Gastroesophageal sphincter (tissue), 4 donors: ENCODE measurements around the gene KRT85. TPM values are rescaled to one million over a fixed set of nuclear protein-coding genes. Genes with fewer than 3 reads are reported as not detected.
"Not testable (repeated sequence)": the region's sequence is repeated elsewhere in the genome, so short reads cannot be mapped to it uniquely, and the experiment has no call there.

Experiments used
- ATAC-seq: fragments of 150-250 bp; one replicate; pipeline ENCODE4 v1.9.1; 2016; ENCODE audit warnings: mild to moderate bottlenecking, moderate library complexity
- H3K27ac ChIP-seq, 4 donors: fragments of 200-600 bp; sonication (generic) in 3 of 4; 1 replicate in 3 of 4; 2 replicates in 1 of 4; pipeline ENCODE4 v1.5.1; 2016 to 2019
- H3K27me3 ChIP-seq: fragments of 200-600 bp; sonication (generic); one replicate; pipeline ENCODE4 v1.5.1; 2019
- H3K36me3 ChIP-seq, 2 donors: fragments of 200-600 bp; sonication (generic); one replicate each; pipeline ENCODE4 v1.5.1; 2019; ENCODE audit warnings: control low read depth in 1 of 2
- H3K4me1 ChIP-seq, 3 donors: fragments of 200-600 bp; sonication (generic); 1 replicate in 2 of 3; 2 replicates in 1 of 3; pipeline ENCODE4 v1.5.1; 2016 to 2019; ENCODE audit warnings: control low read depth in 2 of 3
- H3K4me3 ChIP-seq, 2 donors: fragments of 200-600 bp; sonication (generic); one replicate each; pipeline ENCODE4 v1.5.1; 2019; ENCODE audit warnings: mild to moderate bottlenecking in 1 of 2, moderate library complexity in 1 of 2
- H3K9me3 ChIP-seq, 3 donors: fragments of 200-600 bp; sonication (generic); one replicate each; pipeline ENCODE4 v1.5.1; 2017 to 2019; ENCODE audit warnings: control low read depth in 2 of 3
- EP300 ChIP-seq: sonication (generic); formaldehyde crosslinking; IDR thresholded peaks from one replicate; pipeline ENCODE4 v1.6.1; 2017; ENCODE audit warnings: antibody characterized with exemption, mild to moderate bottlenecking
- POLR2A ChIP-seq, 2 donors: fragments of 450-650 bp; IDR thresholded peaks; one replicate each; pipeline ENCODE4 v1.6.1; 2017; ENCODE audit warnings: antibody characterized with exemption in 2 of 2, mild to moderate bottlenecking in 2 of 2, moderate library complexity in 1 of 2
- POLR2AphosphoS5 ChIP-seq: sonication (generic); formaldehyde crosslinking; IDR thresholded peaks from one replicate; pipeline ENCODE4 v1.6.1; 2017; ENCODE audit warnings: antibody characterized with exemption
- WGBS, 2 donors: methylation state at CpG; one replicate each; pipeline ENCODE4 v1.1.5; 2018; ENCODE audit warnings: low coverage in 1 of 2; 5-methylcytosine and 5-hydroxymethylcytosine counted together
- total RNA-seq, 4 donors: library from RNA; depleted of rRNA; stranded (reverse); fragments of >200 nt; gene quantifications; one replicate each; pipeline ENCODE4 v1.1.0, GENCODE V29; 2016
- TF ChIP-seq, protein P1 (sequence below), 4 experiments: fragments of 200-600 bp in 2 of 4; fragments of 450-650 bp in 2 of 4; sonication (generic) in 1 of 4; IDR thresholded peaks; one replicate each; pipeline ENCODE4 v1.5.1; 2017 to 2019; ENCODE audit warnings: antibody characterized with exemption in 4 of 4, mild to moderate bottlenecking in 2 of 4, moderate library complexity in 2 of 4

Gene KRT85
- total RNA-seq, 4 donors from 2014 or later = not detected

DNA sequence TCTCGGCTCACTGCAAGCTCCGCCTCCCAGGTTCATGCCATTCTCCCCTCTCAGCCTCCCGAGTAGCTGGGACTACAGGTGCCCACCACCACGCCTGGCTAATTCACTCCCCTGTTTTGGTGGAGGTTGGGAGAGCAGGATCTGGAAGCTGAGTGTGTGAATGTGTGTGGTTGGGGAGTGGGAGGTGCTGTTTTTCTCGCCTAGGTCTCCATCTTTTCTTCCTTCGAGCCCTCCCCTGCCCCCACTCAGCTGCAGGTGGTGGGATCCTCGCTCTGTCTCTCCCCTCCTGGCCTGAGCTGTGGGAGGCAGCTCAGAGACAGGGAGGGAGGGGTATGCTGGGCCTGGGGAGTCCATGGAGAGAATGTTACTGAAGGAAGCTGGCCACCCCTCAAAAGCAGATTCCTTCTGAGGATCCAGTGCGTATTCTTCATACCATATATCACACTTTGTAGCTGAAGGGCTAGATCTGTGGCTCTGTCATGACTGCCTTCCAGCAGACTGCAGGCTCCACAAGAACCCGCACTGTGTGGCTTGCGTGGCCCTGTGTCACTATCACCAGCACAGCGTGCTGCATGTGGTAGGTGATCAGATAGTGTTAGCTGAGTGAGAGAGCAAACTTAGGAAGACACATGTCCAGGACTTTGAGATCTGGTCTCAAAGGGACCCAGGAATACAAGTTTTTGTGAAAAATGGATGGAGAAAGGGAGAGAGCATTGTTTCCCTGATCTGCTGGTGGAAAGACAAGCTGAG is 48.9 kb downstream of the KRT85 start:
- TF ChIP-seq EP300 (no peak), POLR2A (IDR thresholded peaks at IDR 0.05) (no peak), POLR2AphosphoS5 (no peak)
- TF ChIP-seq, protein P1, sequence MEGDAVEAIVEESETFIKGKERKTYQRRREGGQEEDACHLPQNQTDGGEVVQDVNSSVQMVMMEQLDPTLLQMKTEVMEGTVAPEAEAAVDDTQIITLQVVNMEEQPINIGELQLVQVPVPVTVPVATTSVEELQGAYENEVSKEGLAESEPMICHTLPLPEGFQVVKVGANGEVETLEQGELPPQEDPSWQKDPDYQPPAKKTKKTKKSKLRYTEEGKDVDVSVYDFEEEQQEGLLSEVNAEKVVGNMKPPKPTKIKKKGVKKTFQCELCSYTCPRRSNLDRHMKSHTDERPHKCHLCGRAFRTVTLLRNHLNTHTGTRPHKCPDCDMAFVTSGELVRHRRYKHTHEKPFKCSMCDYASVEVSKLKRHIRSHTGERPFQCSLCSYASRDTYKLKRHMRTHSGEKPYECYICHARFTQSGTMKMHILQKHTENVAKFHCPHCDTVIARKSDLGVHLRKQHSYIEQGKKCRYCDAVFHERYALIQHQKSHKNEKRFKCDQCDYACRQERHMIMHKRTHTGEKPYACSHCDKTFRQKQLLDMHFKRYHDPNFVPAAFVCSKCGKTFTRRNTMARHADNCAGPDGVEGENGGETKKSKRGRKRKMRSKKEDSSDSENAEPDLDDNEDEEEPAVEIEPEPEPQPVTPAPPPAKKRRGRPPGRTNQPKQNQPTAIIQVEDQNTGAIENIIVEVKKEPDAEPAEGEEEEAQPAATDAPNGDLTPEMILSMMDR (IDR thresholded peaks at IDR 0.05) = no peak
- Histone ChIP-seq H3K36me3 (no peaks in the 10 kb centered on the region), H3K4me3 (no peak overlapping the region), H3K27me3 (peaks cover 46% of the 10 kb centered on the region), H3K27ac (no peak overlapping the region), H3K4me1 (no peaks in the 10 kb centered on the region), H3K9me3 (no peaks in the 10 kb centered on the region)
- ATAC-seq = no peak
- WGBS, 2 donors = 0 to 91% methylated on average over 1 to 5 of the region's 11 CpGs

DNA sequence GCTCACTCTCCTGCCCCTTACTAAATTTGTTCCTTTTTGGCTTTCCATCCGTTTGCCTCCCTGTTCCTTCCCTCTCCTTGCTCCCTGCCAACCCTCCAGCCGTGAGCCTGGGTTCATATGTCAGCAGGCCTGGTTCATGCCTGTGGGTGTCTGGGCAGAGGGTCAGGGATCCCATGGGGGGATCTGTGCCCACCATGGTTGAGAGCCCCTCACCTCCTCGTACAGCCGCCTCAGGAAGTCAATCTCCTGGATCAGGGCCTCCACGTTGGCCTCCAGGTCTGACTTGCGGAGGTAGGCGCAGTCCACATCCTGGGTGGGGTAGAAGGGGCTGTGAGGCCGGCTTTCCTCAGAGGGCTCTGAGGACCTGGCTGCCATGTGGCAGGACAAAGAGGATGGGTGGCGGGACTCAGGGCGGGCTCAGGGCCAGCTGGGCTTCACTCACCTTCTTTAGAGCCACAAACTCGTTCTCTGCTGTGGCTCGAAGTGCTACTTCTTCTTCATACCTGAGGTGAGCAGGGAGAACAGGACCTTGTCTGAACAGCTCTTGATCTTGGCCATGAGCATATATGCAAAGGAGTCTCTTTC is 49.7 kb downstream of the KRT85 start:
- 70% methylated on average over 2 of the region's 12 CpGs; no CpG with 5 or more reads in 1 of the 2 donors for WGBS, 2 donors

DNA sequence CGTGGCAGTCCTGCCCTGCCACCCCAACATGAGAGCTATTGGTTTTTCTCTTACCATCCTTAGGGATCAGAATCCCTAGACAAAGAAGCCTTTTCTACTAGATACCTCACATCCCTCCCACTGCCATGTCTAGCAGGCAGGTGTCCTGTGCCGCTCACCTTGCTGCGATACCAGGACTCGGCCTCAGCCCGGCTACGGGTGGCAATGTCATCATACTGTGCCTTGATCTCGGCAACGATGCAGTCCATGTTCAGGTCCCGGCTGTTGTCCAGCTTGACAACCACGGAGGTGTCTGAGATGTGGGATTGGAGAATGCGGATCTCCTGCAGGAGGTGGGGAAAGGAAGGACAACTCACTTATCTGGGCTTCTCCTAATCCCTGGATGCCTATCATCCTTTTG is 50.6 kb downstream of the KRT85 start:
- Histone ChIP-seq H3K4me1 (no peaks in the 10 kb centered on the region), H3K4me3 (no peak overlapping the region)

More for the DNA sequence above, 49.7 kb downstream of the KRT85 start:
- no peak overlapping the region for H3K4me3 ChIP-seq
- H3K27me3 ChIP-seq = peaks cover 46% of the 10 kb centered on the region
- H3K4me1 ChIP-seq = no peaks in the 10 kb centered on the region
- no peak for ATAC-seq
- no peaks in the 10 kb centered on the region for H3K36me3 ChIP-seq
- no peaks in the 10 kb centered on the region for H3K9me3 ChIP-seq
- no peak for TF ChIP-seq EP300
- TF ChIP-seq, protein P1 (IDR thresholded peaks at IDR 0.05) = no peak
- no peak for TF ChIP-seq POLR2AphosphoS5
- no peak for TF ChIP-seq POLR2A (IDR thresholded peaks at IDR 0.05)
- no peak overlapping the region for H3K27ac ChIP-seq

DNA sequence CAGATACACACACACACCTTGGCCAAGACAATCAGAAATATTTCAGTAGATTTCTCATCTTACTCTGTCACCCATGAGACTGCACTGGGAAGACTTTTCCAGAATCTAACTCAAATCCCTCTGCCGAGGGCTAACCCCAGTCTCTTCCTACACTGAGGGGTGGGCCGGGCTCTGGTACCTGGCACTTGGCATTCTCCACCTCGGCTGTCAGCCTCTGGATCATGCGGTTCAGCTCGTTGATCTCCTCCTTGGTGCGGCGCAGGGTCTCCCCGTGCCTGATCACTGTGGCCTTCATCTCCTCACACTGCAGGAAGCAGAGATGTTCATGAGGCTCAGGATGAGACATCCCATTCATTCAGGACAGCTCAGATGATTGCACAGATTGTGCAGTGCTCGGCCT is 51.0 kb downstream of the KRT85 start:
- WGBS, 2 donors = 40 to 83% methylated on average over 1 to 5 of the region's 9 CpGs

More for the DNA sequence above, 50.6 kb downstream of the KRT85 start:
- no CpG with 5 or more reads among the region's 11 CpGs for WGBS, 2 donors
- TF ChIP-seq POLR2A (IDR thresholded peaks at IDR 0.05) = no peak
- TF ChIP-seq, protein P1 (IDR thresholded peaks at IDR 0.05) = no peak
- no peak for TF ChIP-seq EP300
- no peak for TF ChIP-seq POLR2AphosphoS5
- ATAC-seq = no peak
- no peak overlapping the region for H3K27ac ChIP-seq
- no peaks in the 10 kb centered on the region for H3K9me3 ChIP-seq
- no peaks in the 10 kb centered on the region for H3K36me3 ChIP-seq
- H3K27me3 ChIP-seq = peaks cover 50% of the 10 kb centered on the region

DNA sequence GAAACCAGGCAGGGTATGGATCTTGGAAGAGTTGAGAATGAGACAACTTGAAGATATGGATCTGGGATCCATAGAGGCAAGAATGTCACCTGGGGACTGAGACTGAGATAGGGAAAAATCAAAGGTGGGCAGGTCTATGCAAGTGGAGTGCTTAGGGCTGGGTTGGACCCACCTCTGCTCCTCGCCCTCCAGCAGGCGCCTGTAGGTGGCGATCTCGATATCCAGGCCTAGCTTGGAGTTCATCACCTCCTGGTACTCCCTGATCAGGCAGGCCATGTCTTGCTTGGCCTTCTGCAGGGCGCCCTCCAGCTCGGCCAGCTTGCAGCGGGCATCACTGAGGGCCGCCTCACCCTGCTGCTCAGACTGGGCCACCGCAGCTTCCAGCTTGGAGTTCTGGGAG is 51.6 kb downstream of the KRT85 start:
- 63% methylated on average over 2 to 9 of the region's 9 CpGs for WGBS, 2 donors
- H3K27ac ChIP-seq, ATAC-seq, H3K9me3 ChIP-seq, H3K36me3 ChIP-seq, H3K4me3 ChIP-seq, H3K4me1 ChIP-seq: not testable (repeated sequence)
- H3K27me3 ChIP-seq = peaks cover 40% of the 10 kb centered on the region

More for the DNA sequence above, 51.0 kb downstream of the KRT85 start:
- ATAC-seq = no peak
- H3K27ac ChIP-seq = no peak overlapping the region
- no peaks in the 10 kb centered on the region for H3K4me1 ChIP-seq
- peaks cover 45% of the 10 kb centered on the region for H3K27me3 ChIP-seq
- H3K4me3 ChIP-seq = no peak overlapping the region
- no peaks in the 10 kb centered on the region for H3K9me3 ChIP-seq
- no peaks in the 10 kb centered on the region for H3K36me3 ChIP-seq
- TF ChIP-seq POLR2AphosphoS5 = no peak
- TF ChIP-seq EP300 = no peak
- TF ChIP-seq, protein P1 (IDR thresholded peaks at IDR 0.05) = no peak
- no peak for TF ChIP-seq POLR2A (IDR thresholded peaks at IDR 0.05)
